Neuron (in vitro differentiated cells): ENCODE results near the gene EIF4E1B.

Source experiments
- H2AFZ ChIP-seq: one replicate; pipeline ENCODE4 v1.6.1; 2013; ENCODE audit warnings: low read depth, mild to moderate bottlenecking, inconsistent platforms, low read length, moderate library complexity
- H3K27me3 ChIP-seq: one replicate; pipeline ENCODE4 v1.6.1; 2013; ENCODE audit warnings: low read length; ENCODE audit not compliant: insufficient read depth
- H3K36me3 ChIP-seq: one replicate; pipeline ENCODE4 v1.6.1; 2013; ENCODE audit warnings: low read length; ENCODE audit not compliant: insufficient read depth
- H3K4me1 ChIP-seq: one replicate; pipeline ENCODE4 v1.6.1; 2013; ENCODE audit warnings: low read length; ENCODE audit not compliant: insufficient read depth
- H3K4me3 ChIP-seq: 2 replicates; pipeline ENCODE4 v1.5.1; 2013; ENCODE audit warnings: mild to moderate bottlenecking, low read length, moderate library complexity
- H3K9me3 ChIP-seq: one replicate; pipeline ENCODE4 v1.6.1; 2013; ENCODE audit warnings: low read length

Gene EIF4E1B

GRCh38 chr5:176671890-176672747 lies 41.6 kb downstream of the EIF4E1B start:
- H3K9me3 ChIP-seq, result no peaks in the 10 kb centered on the region
- no peak overlapping the region for H3K4me3 ChIP-seq
- no peak overlapping the region for H2AFZ ChIP-seq
- no peaks in the 10 kb centered on the region for H3K4me1 ChIP-seq
- peaks cover 17% of the 10 kb centered on the region for H3K27me3 ChIP-seq
- H3K36me3 ChIP-seq, result no peaks in the 10 kb centered on the region

GRCh38 chr5:176673651-176674583 lies 43.4 kb downstream of the EIF4E1B start:
- Histone ChIP-seq H3K4me1 (no peaks in the 10 kb centered on the region), H3K36me3 (no peaks in the 10 kb centered on the region), H2AFZ (no peak overlapping the region), H3K9me3 (no peaks in the 10 kb centered on the region), H3K4me3 (no peak overlapping the region), H3K27me3 (peaks cover 28% of the 10 kb centered on the region)

- peaks cover 27% of the 10 kb centered on the region for H3K27me3 ChIP-seq
- no peaks in the 10 kb centered on the region for H3K4me1 ChIP-seq
- H3K36me3 ChIP-seq, result no peaks in the 10 kb centered on the region
- no peak overlapping the region for H3K4me3 ChIP-seq
- no peak overlapping the region for H2AFZ ChIP-seq
- H3K9me3 ChIP-seq, result no peaks in the 10 kb centered on the region
Measured at GRCh38 chr5:176674799-176675198, 44.3 kb downstream of the EIF4E1B start.

- Histone ChIP-seq H2AFZ (no peak overlapping the region), H3K4me3 (no peak overlapping the region), H3K27me3 (peaks cover 26% of the 10 kb centered on the region), H3K4me1 (no peaks in the 10 kb centered on the region), H3K9me3 (no peaks in the 10 kb centered on the region), H3K36me3 (no peaks in the 10 kb centered on the region)
Measured at GRCh38 chr5:176675676-176676360, 45.3 kb downstream of the EIF4E1B start.

GRCh38 chr5:176676361-176676824 lies 45.9 kb downstream of the EIF4E1B start:
- Histone ChIP-seq H3K9me3 (no peaks in the 10 kb centered on the region), H3K27me3 (peaks cover 26% of the 10 kb centered on the region), H3K36me3 (no peaks in the 10 kb centered on the region), H2AFZ (no peak overlapping the region), H3K4me3 (no peak overlapping the region), H3K4me1 (no peaks in the 10 kb centered on the region)

GRCh38 chr5:176677209-176677939 lies 46.9 kb downstream of the EIF4E1B start:
- Histone ChIP-seq H3K4me1 (no peaks in the 10 kb centered on the region), H3K36me3 (no peaks in the 10 kb centered on the region), H3K4me3 (no peak overlapping the region), H3K9me3 (no peaks in the 10 kb centered on the region), H2AFZ (no peak overlapping the region), H3K27me3 (peaks cover 28% of the 10 kb centered on the region)

- no peaks in the 10 kb centered on the region for H3K36me3 ChIP-seq
- H3K4me3 ChIP-seq, result no peak overlapping the region
Measured at GRCh38 chr5:176678584-176678983, 48.1 kb downstream of the EIF4E1B start.

GRCh38 chr5:176679365-176680225 lies 49.1 kb downstream of the EIF4E1B start:
- Histone ChIP-seq H3K9me3 (no peaks in the 10 kb centered on the region), H2AFZ (no peak overlapping the region), H3K36me3 (no peaks in the 10 kb centered on the region), H3K27me3 (peaks cover 34% of the 10 kb centered on the region), H3K4me3 (no peak overlapping the region), H3K4me1 (no peaks in the 10 kb centered on the region)

More at GRCh38 chr5:176678584-176678983, 48.1 kb downstream of the EIF4E1B start:
- Histone ChIP-seq H3K27me3 (peaks cover 32% of the 10 kb centered on the region), H2AFZ (no peak overlapping the region), H3K4me1 (no peaks in the 10 kb centered on the region), H3K9me3 (no peaks in the 10 kb centered on the region)

GRCh38 chr5:176680226-176680563 lies 49.7 kb downstream of the EIF4E1B start:
- no peaks in the 10 kb centered on the region for H3K9me3 ChIP-seq
- H3K36me3 ChIP-seq, result no peaks in the 10 kb centered on the region
- no peak overlapping the region for H2AFZ ChIP-seq
- H3K27me3 ChIP-seq, result peaks cover 38% of the 10 kb centered on the region
- H3K4me1 ChIP-seq, result no peaks in the 10 kb centered on the region
- no peak overlapping the region for H3K4me3 ChIP-seq

GRCh38 chr5:176682016-176682531 lies 51.6 kb downstream of the EIF4E1B start:
- Histone ChIP-seq H3K9me3 (no peaks in the 10 kb centered on the region), H2AFZ (no peak overlapping the region), H3K27me3 (peaks cover 31% of the 10 kb centered on the region), H3K36me3 (no peaks in the 10 kb centered on the region), H3K4me3 (no peak overlapping the region), H3K4me1 (no peaks in the 10 kb centered on the region)

- no peak overlapping the region for H3K4me3 ChIP-seq
- H3K4me1 ChIP-seq, result no peaks in the 10 kb centered on the region
- no peaks in the 10 kb centered on the region for H3K36me3 ChIP-seq
- H2AFZ ChIP-seq, result no peak overlapping the region
- H3K9me3 ChIP-seq, result no peaks in the 10 kb centered on the region
- peaks cover 19% of the 10 kb centered on the region for H3K27me3 ChIP-seq
Measured at GRCh38 chr5:176685010-176685409, 54.5 kb downstream of the EIF4E1B start.
